NT2/D1 (cell line): ENCODE results near the gene TOM1.

ENCODE experiments used
- SUZ12 ChIP-seq: IDR thresholded peaks from 2 replicates; pipeline ENCODE4 v1.6.1; 2011; ENCODE audit not compliant: insufficient read length, insufficient read depth; ENCODE audit errors: extremely low read depth
- YY1 ChIP-seq: IDR thresholded peaks from 2 replicates; pipeline ENCODE4 v1.6.1; 2011; ENCODE audit not compliant: insufficient read length, insufficient read depth
- ZNF274 ChIP-seq: IDR thresholded peaks from 2 replicates; pipeline ENCODE4 v1.6.1; 2011; ENCODE audit warnings: mild to moderate bottlenecking, low read depth, low read length

DNA sequence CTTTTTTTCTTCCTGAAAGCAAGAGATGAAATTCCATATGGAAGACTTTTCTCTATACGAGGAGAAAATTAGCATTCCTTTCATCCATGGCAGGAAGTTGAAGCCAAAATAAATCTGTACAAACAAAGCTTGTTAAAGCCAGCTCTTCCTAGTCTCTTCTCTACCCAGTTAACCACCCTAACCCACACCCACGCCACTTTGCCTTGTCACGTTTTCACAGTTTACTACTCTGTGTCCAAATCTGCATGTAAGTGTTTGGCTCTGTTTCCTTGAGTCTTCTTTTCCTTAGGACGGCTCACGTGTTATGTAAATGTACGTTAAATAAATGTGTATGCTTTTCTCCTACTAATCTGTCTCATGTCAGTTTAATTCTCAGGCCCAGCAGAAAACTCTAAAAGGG, 74.1 kb downstream of the TOM1 start:
- TF ChIP-seq ZNF274: no peak
- no peak for TF ChIP-seq YY1
- TF ChIP-seq SUZ12: no peak
